ENCODE measurements around the gene APOA1. TPM values are rescaled to one million over a fixed set of nuclear protein-coding genes. Genes with fewer than 3 reads are reported as not detected.

The APOA1 gene
- total RNA-seq, 1 donor from 2014 or later: 3.7 TPM

- no peaks in the 10 kb centered on the region for H3K9me3 ChIP-seq (ENCODE audit: control insufficient read depth in 3 of 3, low read length in 3 of 3)
- no peaks in the 10 kb centered on the region for H3K36me3 ChIP-seq (ENCODE audit: control insufficient read depth in 3 of 3, insufficient read depth in 3 of 3, low read length in 3 of 3)
- peak overlapping the region in 2 of 3 donors; percentile 9 to 33 for H3K9ac ChIP-seq (ENCODE audit: low read depth in 1 of 3, low read length in 3 of 3)
- H3K4me3 ChIP-seq (ENCODE audit: low read length in 3 of 3): no peak overlapping the region
- H3K27ac ChIP-seq (ENCODE audit: low read depth, low read length): peak overlapping the region; percentile 52
- peaks cover 4 to 24% (median 9%) of the 10 kb centered on the region in 3 donors for H3K4me1 ChIP-seq (ENCODE audit: control insufficient read depth in 3 of 3, insufficient read depth in 3 of 3, low read length in 3 of 3)
- H3K27me3 ChIP-seq (ENCODE audit: control insufficient read depth in 3 of 3, insufficient read depth in 3 of 3, low read length in 3 of 3): no peaks in the 10 kb centered on the region
Measured at GRCh38 chr11:116822575-116822974, 14.8 kb downstream of the APOA1 start.

- H3K27ac ChIP-seq (ENCODE audit: low read depth, low read length): no peak overlapping the region
- no peaks in the 10 kb centered on the region for H3K36me3 ChIP-seq (ENCODE audit: control insufficient read depth in 3 of 3, insufficient read depth in 3 of 3, low read length in 3 of 3)
- no peaks in the 10 kb centered on the region for H3K9me3 ChIP-seq (ENCODE audit: control insufficient read depth in 3 of 3, low read length in 3 of 3)
- no peaks in the 10 kb centered on the region for H3K27me3 ChIP-seq (ENCODE audit: control insufficient read depth in 3 of 3, insufficient read depth in 3 of 3, low read length in 3 of 3)
- peaks cover 4 to 24% (median 9%) of the 10 kb centered on the region in 3 donors for H3K4me1 ChIP-seq (ENCODE audit: control insufficient read depth in 3 of 3, insufficient read depth in 3 of 3, low read length in 3 of 3)
- no peak overlapping the region for H3K4me3 ChIP-seq (ENCODE audit: low read length in 3 of 3)
- no peak overlapping the region for H3K9ac ChIP-seq (ENCODE audit: low read depth in 1 of 3, low read length in 3 of 3)
Measured at GRCh38 chr11:116821050-116821918, 16.1 kb downstream of the APOA1 start.

DNA sequence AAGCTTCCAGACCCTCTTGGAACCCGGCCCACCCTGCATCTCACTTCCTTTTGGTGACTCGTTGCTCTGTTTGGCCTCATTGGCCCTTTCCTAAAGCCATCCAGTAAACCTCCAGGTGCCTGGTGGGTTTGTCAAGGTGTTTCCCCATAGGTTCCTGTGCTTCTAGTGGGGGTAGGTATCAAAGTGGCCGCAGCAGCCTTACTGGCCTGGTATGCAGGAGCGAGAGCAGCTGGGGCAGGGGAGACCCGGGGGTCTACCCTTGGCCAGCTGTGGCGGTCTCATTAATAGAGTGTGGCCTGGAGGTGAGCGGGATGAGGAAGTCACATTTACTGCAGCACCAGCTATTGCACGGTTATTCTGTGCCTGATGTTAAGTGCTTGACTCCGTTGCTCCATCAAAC is 18.4 kb downstream of the APOA1 start:
- no peak overlapping the region for H3K4me3 ChIP-seq (ENCODE audit: low read length in 3 of 3)
- H3K27ac ChIP-seq (ENCODE audit: low read depth, low read length): no peak overlapping the region
- no peak overlapping the region for H3K9ac ChIP-seq (ENCODE audit: low read depth in 1 of 3, low read length in 3 of 3)
- H3K27me3 ChIP-seq (ENCODE audit: control insufficient read depth in 3 of 3, insufficient read depth in 3 of 3, low read length in 3 of 3): no peaks in the 10 kb centered on the region
- no peaks in the 10 kb centered on the region for H3K9me3 ChIP-seq (ENCODE audit: control insufficient read depth in 3 of 3, low read length in 3 of 3)
- peaks cover 4 to 30% (median 16%) of the 10 kb centered on the region in 3 donors for H3K4me1 ChIP-seq (ENCODE audit: control insufficient read depth in 3 of 3, insufficient read depth in 3 of 3, low read length in 3 of 3)
- no peaks in the 10 kb centered on the region for H3K36me3 ChIP-seq (ENCODE audit: control insufficient read depth in 3 of 3, insufficient read depth in 3 of 3, low read length in 3 of 3)

DNA sequence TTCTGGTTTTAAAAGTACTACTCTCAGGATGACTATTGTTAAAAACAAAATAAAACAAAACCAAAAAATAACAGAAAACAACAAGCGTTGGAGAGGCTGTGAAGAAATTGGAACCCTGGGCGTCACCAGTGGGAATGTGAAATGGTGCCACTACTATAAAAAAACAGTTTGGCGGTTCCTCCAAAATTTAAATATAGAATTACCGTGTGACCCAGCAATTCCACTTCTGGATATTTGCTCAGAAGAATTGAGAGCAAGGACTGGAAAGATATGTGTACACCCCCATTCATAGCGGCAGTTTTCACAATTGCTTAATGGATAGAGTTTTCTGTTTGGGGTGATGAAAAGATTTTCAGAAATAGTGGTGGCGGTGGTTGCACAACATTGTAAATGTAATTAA is 22.9 kb downstream of the APOA1 start:
- Histone ChIP-seq H3K9me3 (ENCODE audit: control insufficient read depth in 3 of 3, low read length in 3 of 3) (no peaks in the 10 kb centered on the region), H3K27me3 (ENCODE audit: control insufficient read depth in 3 of 3, insufficient read depth in 3 of 3, low read length in 3 of 3) (no peaks in the 10 kb centered on the region), H3K27ac (ENCODE audit: low read depth, low read length) (peak overlapping the region; percentile 84), H3K4me1 (ENCODE audit: control insufficient read depth in 3 of 3, insufficient read depth in 3 of 3, low read length in 3 of 3) (peaks cover 0 to 11% (median 8%) of the 10 kb centered on the region in 3 donors), H3K9ac (ENCODE audit: low read depth in 1 of 3, low read length in 3 of 3) (no peak overlapping the region), H3K36me3 (ENCODE audit: control insufficient read depth in 3 of 3, insufficient read depth in 3 of 3, low read length in 3 of 3) (no peaks in the 10 kb centered on the region), H3K4me3 (ENCODE audit: low read length in 3 of 3) (no peak overlapping the region)

DNA sequence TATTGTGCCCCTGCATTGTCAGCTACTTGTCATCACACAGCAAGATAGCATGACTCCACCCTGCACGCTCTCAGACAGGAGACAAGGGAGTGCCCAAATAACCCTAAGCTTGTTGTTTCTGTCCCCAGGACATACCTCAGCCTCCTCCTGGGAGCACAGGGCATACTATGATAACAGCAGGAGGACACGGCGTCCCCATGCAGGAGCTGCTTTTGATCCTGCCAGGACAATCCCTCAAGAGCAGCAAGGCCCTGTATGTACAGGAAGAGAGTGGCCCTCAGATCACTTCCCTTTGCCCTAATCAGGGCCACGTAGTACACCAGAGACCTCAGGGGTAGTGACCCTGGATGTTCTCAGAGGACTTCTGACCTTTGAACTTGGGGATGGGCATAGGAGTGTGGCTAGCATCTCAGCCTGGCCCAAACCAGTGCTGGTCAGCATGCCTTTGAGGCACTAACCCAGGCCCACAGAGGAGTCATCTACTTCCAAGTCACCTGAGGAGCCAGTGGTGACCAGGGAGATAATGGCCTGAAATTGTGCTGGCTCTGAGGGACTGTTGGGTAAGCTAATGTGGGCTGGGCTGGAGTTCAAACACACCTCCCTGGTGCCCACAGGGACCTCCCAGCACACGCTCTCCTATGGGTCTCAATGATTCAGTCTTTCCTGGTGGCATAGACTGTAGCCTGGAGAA is 23.5 kb downstream of the APOA1 start:
- peaks cover 0 to 11% (median 8%) of the 10 kb centered on the region in 3 donors for H3K4me1 ChIP-seq (ENCODE audit: control insufficient read depth in 3 of 3, insufficient read depth in 3 of 3, low read length in 3 of 3)
- H3K27ac ChIP-seq (ENCODE audit: low read depth, low read length): peak overlapping the region; percentile 84

DNA sequence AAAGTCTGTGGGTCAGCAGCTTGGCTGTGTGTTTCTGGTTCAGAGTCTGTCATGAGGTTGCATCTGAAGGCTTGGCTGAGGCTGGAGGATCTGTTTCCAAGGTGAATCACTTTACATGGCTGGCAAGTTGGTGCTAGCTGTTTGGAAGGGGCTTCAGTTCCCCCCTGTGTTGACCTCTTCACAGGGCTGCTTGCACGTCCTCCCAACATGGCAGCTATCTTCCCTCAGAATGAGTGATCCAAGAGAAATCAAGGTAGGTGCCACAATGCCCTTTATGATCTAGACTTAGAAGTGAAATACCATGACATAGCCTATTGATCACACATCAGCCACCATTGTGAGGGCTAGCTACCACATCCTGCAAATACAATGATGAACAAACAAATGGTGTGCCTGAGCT is 24.3 kb downstream of the APOA1 start:
- H3K36me3 ChIP-seq (ENCODE audit: control insufficient read depth in 3 of 3, insufficient read depth in 3 of 3, low read length in 3 of 3): no peaks in the 10 kb centered on the region
- H3K27ac ChIP-seq (ENCODE audit: low read depth, low read length): no peak overlapping the region
- no peaks in the 10 kb centered on the region for H3K27me3 ChIP-seq (ENCODE audit: control insufficient read depth in 3 of 3, insufficient read depth in 3 of 3, low read length in 3 of 3)
- H3K4me3 ChIP-seq (ENCODE audit: low read length in 3 of 3): no peak overlapping the region
- no peak overlapping the region for H3K9ac ChIP-seq (ENCODE audit: low read depth in 1 of 3, low read length in 3 of 3)
- no peaks in the 10 kb centered on the region for H3K9me3 ChIP-seq (ENCODE audit: control insufficient read depth in 3 of 3, low read length in 3 of 3)
- peaks cover 0 to 11% (median 8%) of the 10 kb centered on the region in 3 donors for H3K4me1 ChIP-seq (ENCODE audit: control insufficient read depth in 3 of 3, insufficient read depth in 3 of 3, low read length in 3 of 3)

More for the DNA sequence above, 23.5 kb downstream of the APOA1 start:
- H3K9ac ChIP-seq (ENCODE audit: low read depth in 1 of 3, low read length in 3 of 3): no peak overlapping the region
- no peaks in the 10 kb centered on the region for H3K9me3 ChIP-seq (ENCODE audit: control insufficient read depth in 3 of 3, low read length in 3 of 3)
- no peaks in the 10 kb centered on the region for H3K27me3 ChIP-seq (ENCODE audit: control insufficient read depth in 3 of 3, insufficient read depth in 3 of 3, low read length in 3 of 3)
- no peak overlapping the region for H3K4me3 ChIP-seq (ENCODE audit: low read length in 3 of 3)
- H3K36me3 ChIP-seq (ENCODE audit: control insufficient read depth in 3 of 3, insufficient read depth in 3 of 3, low read length in 3 of 3): no peaks in the 10 kb centered on the region

DNA sequence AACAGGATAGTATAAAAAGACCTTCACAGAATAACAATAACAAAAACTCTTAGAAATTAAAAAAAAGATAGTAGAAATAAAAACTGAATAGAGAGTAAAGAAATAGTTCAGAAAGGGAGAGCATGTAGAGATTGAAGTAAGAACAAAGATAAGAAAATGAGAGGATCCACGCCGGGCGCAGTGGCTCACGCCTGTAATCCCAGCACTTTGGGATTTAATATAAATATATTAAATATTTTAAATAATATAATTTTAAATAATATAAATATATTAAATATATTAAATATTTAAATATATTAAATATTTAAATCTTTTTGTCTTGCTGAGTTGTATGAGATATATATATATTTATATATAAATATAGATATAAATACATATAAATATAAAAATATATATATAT is 25.3 kb downstream of the APOA1 start:
- H3K4me1 ChIP-seq (ENCODE audit: control insufficient read depth in 3 of 3, insufficient read depth in 3 of 3, low read length in 3 of 3): peaks cover 0 to 11% (median 8%) of the 10 kb centered on the region in 3 donors
- no peak overlapping the region for H3K27ac ChIP-seq (ENCODE audit: low read depth, low read length)
- H3K9me3 ChIP-seq (ENCODE audit: control insufficient read depth in 3 of 3, low read length in 3 of 3): no peaks in the 10 kb centered on the region
- no peaks in the 10 kb centered on the region for H3K27me3 ChIP-seq (ENCODE audit: control insufficient read depth in 3 of 3, insufficient read depth in 3 of 3, low read length in 3 of 3)
- no peak overlapping the region for H3K9ac ChIP-seq (ENCODE audit: low read depth in 1 of 3, low read length in 3 of 3)
- no peak overlapping the region for H3K4me3 ChIP-seq (ENCODE audit: low read length in 3 of 3)
- H3K36me3 ChIP-seq (ENCODE audit: control insufficient read depth in 3 of 3, insufficient read depth in 3 of 3, low read length in 3 of 3): no peaks in the 10 kb centered on the region

DNA sequence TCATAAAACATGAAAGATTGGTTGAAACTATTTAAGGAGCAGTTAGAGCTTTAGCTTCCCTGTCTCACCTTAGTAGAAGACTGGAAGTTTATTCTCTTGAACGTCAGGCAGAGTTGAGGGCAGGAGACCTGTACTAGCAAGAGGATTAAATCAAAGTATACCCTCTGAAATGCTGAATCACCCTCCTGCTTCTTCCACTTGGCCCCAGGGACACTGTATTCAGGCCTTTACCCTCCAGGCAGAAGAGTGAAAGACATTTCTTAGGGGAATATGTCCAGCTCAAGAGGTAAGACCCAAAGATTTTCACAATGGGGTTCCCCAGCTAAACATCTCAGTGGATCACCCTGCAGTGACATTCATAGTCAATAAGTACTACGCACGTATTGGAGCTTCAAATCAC is 26.2 kb downstream of the APOA1 start:
- Histone ChIP-seq H3K27me3 (ENCODE audit: control insufficient read depth in 3 of 3, insufficient read depth in 3 of 3, low read length in 3 of 3) (no peaks in the 10 kb centered on the region), H3K27ac (ENCODE audit: low read depth, low read length) (no peak overlapping the region), H3K4me1 (ENCODE audit: control insufficient read depth in 3 of 3, insufficient read depth in 3 of 3, low read length in 3 of 3) (peaks cover 0 to 11% (median 8%) of the 10 kb centered on the region in 3 donors), H3K36me3 (ENCODE audit: control insufficient read depth in 3 of 3, insufficient read depth in 3 of 3, low read length in 3 of 3) (no peaks in the 10 kb centered on the region), H3K9me3 (ENCODE audit: control insufficient read depth in 3 of 3, low read length in 3 of 3) (no peaks in the 10 kb centered on the region), H3K9ac (ENCODE audit: low read depth in 1 of 3, low read length in 3 of 3) (no peak overlapping the region), H3K4me3 (ENCODE audit: low read length in 3 of 3) (no peak overlapping the region)

DNA sequence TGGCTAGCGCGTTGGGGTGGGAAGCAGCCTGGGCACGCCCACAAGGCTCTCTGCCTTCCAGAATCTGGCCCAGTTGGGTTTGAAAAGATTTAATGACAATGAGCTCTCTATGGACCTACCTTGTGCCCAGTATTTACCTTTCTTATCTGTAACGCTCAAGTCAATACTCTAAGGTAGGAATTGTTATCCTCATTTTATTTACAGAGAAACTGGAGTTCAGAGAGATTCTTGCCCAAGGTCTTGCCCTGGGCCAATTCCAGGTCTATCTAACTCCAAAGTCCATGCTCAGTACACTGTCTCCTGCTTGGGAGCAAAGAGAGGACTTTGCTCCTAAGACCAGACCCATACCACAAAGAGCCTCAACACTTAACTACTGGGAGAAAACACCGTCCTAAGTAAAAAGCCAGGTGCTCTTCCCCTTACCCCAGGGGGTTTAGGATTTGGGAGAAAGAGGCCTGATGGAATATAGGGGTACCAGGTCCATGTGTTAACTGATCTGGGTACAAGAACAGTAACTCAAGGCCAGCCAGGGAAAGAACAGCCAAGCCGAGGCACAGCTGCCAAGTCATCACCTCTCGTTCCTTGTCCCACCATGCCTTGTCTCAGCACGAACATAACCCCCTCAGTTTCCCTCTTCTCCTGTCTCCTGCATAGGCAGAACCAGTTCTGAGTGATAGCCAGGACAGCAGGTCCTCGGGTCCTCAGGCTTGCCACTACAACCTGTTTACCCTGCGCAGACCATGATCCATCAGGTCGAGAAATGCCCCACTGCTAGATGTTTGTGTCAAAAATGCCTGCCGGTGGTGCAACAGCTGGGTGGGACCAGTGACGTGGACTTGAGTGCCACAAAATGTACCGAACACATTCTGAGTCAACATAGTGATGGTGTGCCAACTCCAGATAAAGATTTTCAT is 28.9 kb downstream of the APOA1 start:
- H3K36me3 ChIP-seq (ENCODE audit: control insufficient read depth in 3 of 3, insufficient read depth in 3 of 3, low read length in 3 of 3): no peaks in the 10 kb centered on the region
- no peak overlapping the region for H3K27ac ChIP-seq (ENCODE audit: low read depth, low read length)
- no peaks in the 10 kb centered on the region for H3K4me1 ChIP-seq (ENCODE audit: control insufficient read depth in 3 of 3, insufficient read depth in 3 of 3, low read length in 3 of 3)
- no peak overlapping the region for H3K9ac ChIP-seq (ENCODE audit: low read depth in 1 of 3, low read length in 3 of 3)
- no peak overlapping the region for H3K4me3 ChIP-seq (ENCODE audit: low read length in 3 of 3)
- H3K27me3 ChIP-seq (ENCODE audit: control insufficient read depth in 3 of 3, insufficient read depth in 3 of 3, low read length in 3 of 3): no peaks in the 10 kb centered on the region
- no peaks in the 10 kb centered on the region for H3K9me3 ChIP-seq (ENCODE audit: control insufficient read depth in 3 of 3, low read length in 3 of 3)

Data from skeletal muscle tissue (tissue), 4 donors.